GM21529 (cell line): Measurements from ENCODE around the gene PARK7.
A peak's percentile ranks its signal among the peaks of the same experiment; 100 is the strongest.
"Not testable (repeated sequence)": the region's sequence is repeated elsewhere in the genome, so short reads cannot be mapped to it uniquely, and the experiment has no call there.

ENCODE experiments used
- ATAC-seq: cut with Tn5 transposase; IDR thresholded peaks from one replicate; pipeline ENCODE4 v1.9.1; 2021; ENCODE audit not compliant: unreplicated experiment

PARK7 gene

DNA sequence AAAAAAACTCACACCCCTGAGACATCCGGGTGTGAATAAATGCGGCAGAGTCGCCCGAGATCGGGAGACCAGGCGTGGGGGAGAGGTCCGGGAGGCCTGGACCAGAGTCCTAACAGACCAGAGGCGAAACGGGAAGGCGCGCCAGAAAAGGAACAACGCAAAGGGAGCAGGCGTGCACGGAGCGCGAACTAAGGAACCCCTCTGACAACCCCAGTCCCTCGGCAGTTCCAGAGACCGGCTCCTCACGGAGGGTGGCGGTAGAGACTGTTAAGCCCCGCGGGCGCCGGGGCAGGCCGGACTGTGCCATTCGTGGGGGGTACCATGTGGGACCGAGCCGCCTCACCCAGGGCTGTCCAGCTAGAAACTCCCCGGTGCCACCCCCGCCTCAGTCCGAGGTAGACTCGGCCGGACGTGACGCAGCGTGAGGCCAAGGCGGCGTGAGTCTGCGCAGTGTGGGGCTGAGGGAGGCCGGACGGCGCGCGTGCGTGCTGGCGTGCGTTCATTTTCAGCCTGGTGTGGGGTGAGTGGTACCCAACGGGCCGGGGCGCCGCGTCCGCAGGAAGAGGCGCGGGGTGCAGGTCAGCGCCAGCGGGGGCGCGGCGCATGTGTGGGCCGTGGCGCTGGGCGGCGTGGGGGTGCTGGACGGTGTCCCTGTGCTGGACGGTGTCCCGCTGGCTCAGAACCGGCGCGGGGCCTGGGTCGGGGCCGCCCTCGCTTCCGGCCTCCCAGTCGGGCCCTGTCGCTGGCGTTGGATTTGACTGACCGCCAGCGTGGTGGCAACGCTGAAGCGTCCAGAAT lies at the start of gene PARK7:
Gene PARK7, plus strand, starts transcription at position 496 of the 798 bp plus-strand sequence. CDS start 1,075 bp downstream, outside the sequence.
- peak; percentile 95 for ATAC-seq

DNA sequence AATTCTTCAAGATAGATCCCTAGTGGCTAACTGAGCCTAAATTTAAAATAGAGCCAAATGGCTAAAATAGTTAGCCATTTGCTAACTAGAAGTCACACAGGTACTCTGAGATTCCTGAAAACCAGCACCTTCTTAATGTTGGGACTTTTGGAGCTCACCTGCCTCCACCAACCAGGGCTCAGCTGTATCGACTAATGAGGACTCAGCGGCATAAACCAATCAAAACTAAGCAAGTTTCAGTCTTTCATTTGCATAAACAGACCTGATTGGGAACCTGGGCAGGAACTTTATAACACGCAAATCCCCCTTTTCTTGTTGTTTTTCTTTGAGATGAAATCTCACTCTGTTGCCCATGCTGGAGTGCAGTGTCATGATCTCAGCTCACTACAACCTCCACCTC lies 49.4 kb upstream of the PARK7 start:
- no peak for ATAC-seq

DNA sequence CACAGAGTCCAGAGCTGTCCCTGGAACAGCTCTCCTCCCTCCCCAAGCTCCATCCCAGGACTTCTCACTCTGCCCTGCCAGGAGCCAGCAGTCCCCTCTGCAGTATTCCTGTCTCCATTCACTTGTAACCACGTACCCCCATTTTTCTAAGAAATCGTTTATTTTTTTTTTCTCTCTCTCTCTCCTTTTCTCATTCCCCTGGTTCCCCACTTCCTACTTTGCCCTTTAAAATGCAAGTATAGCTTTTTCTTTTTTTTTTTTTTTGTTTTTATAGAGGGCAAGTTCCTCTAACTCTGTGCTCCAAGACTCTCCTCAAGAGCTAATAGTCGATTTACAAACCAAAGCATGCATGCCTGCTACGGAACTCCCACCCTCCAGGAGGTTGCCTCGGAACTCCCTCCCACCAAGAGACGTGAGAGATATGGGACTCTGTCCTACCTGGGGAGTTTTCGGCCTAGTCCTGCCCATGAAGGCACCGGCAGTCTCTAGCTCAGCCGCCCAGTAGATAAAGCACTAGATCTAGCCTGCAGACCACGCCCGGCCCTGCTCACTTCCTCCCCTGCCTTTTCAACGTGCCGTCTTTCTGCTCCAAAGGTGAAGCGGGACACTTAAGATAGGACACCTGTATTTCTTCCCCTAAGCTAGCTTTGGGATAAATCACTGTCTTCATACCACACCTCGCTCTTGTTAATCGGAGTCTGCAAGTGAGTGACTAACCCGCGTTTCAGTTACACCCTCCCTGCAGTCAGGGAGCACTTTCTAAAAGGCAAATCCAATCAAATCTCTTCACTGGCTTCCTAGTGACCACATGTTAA lies 48.6 kb upstream of the PARK7 start:
- no peak for ATAC-seq

DNA sequence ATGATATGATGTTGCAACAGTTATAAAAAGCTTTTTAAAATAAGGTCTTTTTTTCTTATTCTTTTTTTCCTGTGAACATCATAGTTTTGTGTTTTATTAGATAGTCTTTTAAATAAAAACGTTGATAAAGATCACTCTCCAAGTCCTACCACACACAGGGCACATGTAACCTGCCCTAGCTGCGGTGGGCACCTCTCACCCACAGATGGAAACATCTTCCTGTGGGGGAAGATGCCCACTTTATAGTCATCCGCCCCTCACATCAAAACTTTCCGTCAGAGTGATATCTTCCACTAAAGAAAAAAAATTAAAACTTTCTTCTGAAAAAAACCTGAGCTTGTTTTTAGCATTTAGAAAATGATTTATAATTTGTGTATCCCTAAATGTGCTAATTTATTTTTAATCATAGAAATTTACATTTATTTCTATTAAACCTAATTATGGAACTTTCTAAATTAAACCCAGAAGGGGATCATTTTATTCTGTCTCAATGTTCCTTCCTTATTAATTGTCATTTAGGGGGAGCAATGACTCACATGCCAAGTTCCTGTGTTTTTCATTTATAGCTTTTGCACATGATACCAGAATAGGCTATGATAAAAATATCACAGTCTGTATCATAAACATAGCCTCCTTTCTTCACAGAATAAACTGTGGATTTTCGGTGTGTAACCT lies 45.5 kb upstream of the PARK7 start:
- no peak for ATAC-seq

DNA sequence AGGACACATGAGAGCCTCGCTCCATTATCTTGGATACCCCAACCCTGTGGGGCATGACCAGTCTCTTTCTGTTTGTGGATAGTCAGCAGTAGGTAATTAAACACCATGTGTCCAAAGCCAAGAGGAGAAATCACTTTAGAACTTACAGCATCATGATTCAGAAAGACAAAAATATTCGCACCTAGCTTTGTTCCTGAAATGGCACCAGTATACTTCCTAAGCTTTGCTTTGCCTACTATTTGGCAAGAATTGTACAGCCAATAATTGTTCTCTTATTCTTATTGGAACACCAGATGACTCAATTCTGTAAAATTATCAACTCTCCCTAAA lies 45.0 kb upstream of the PARK7 start:
- ATAC-seq: no peak

DNA sequence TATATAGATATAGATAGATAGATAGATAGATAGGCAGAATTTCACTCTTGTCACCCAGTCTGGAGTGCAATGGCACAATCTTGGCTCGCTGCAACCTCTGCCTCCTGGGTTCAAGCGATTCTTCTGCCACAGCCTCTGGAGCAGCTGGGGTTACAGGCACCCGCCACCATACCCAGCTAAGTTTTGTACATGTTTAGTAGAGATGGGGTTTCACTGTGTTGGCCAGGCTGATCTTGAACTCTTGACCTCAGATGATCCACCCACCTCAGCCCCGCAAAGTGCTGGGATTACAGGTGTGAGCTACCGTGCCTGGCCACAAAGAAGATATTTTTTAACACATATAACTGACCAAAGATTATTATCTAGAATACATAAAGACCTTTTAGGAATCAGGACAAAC lies 43.5 kb upstream of the PARK7 start:
- not testable (repeated sequence) for ATAC-seq

DNA sequence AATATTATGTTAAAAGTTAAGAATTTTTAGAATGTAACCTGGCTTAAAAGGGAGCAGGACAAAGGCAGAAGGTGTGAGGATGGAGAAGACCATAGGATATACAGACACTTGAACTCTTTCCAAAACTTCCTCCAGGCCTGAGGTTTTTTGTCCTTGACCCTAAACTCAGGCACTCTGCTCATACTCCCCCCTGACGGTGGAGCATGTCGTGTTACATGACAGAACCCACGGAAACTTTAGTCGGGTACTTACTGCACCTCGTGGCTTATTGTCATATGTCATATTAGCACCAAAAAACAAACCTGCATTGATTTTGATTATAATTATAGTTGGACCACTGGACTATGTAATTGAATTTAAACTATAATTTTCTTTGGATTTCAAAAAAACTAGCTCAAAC lies 41.6 kb upstream of the PARK7 start:
- ATAC-seq: no peak

DNA sequence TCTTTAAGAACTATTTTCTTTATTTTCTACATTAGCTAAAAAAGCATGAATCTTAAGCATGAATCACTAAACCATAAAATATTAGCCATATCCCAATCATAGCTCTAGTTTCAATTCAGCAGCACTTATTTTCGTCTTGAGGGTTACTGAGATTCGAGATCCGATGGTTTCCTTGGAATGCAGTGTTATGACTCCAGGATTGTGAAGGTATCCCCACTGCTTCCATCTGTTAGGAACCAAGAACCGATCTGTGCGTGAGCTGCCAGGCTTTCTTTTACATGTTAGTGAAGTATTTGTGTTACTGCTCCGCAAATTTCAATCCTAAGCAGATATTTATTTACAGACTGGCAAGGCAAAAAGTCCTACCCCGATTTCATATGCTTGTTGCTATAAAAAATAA lies 39.7 kb upstream of the PARK7 start:
- no peak for ATAC-seq

DNA sequence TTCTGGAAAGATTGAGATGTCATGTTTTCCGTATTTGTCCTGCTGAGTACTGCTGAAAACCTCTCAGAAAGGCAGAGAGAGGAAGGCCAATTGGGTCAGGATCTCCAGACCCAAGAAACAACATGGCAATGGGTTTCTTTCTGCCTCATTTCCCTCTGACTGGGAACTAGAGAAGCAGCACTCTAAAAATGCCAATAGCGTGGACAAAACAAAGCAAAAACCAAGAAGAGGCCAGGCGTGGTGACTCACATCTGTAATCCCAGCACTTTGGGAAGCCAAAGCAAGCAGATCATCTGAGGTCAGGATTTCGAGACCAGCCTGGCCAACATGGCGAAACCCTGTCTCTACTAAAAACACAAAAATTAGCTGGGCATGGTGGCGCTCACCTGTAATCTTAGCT lies 39.2 kb upstream of the PARK7 start:
- no peak for ATAC-seq

DNA sequence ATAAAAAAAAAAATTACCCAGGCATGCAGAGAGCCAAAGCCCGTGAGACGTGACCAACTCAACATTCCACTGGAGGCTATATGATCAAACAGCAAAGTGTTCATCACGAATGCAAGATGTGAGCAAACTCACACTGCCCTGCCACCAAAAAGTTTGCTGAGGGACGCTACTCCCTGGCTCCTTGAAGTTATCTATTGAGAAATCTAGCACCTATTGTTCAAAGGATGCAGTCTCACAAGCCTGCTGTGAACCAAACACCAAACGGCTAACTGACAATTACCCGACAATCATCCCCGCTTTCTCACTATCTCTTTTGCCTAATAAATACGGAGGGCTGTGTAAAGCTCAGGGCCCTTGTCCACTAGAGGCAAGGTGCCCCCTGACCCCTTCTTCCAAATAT lies 34.5 kb upstream of the PARK7 start:
- ATAC-seq: not testable (repeated sequence)

DNA sequence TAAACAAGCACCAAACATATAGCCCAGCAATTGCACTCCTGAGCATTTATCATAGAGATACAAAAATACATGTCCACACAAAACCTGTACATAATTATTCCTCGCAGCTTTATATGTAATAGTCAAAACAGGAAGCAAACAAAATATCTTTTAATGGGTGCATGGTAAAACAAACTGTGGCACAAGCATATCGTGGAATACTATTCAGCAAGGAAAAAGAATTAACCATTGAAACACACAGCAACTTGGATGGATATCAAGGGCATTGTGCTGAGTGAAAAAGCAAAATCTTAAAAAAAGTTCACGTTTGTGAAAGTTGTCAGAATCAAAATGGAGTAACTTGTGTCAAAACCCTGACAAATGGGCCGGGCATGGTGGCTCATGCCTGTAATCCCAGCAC lies 33.3 kb upstream of the PARK7 start:
- ATAC-seq: no peak

DNA sequence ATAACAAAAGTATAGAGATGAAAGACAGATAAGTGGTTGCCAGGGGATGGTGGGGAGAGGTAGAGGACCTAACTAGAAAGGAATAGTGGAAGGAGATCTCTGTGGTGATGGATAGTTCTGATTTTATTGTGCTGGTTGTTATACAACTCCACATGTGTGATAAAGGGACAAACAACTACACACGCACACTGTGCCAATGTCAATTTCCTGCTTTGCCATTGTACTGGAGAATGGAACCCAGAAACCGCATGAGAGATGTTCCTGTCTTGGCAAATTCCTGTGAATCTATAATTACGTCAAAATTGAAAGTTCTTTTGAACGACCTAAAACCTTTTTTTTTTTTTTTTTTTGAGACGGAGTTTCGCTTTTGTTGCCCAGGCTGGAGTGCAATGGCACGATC lies 31.9 kb upstream of the PARK7 start:
- no peak for ATAC-seq

DNA sequence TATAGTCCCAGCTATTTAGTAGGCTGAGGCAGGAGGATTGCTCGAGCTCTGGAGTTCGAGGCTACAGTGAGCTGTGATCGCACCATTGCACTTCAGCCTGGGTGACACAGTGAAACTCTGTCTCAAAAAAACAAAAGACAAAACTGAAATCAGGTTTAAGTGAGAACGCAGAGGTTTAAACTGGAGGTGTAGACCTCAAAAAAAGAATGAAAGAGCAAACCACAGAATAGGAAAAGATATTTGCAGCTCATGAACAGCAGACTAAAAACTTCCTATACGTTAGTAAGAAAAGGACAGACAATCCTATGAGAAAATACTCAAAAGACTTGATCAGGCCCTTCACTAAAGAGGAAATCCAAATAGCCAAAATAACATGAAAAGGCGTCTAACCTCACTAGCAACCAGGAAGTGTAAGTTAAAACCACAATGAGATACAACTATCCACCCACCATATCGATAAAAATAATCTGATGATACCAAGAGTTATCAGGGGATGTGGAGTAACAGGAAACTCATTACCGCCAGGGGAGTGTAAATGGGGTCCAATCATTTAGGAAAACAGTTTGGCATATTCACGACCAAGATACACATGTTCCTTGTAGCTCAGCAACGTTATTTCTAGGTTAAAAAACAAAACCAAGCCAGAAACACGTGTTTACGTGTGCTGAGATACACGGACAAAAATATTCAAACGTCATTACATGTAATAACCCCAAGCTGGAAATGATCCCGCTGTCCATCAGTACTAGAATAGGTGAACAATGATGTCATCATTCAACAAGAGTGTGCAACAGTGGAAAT lies 30.7 kb upstream of the PARK7 start:
- ATAC-seq: no peak

DNA sequence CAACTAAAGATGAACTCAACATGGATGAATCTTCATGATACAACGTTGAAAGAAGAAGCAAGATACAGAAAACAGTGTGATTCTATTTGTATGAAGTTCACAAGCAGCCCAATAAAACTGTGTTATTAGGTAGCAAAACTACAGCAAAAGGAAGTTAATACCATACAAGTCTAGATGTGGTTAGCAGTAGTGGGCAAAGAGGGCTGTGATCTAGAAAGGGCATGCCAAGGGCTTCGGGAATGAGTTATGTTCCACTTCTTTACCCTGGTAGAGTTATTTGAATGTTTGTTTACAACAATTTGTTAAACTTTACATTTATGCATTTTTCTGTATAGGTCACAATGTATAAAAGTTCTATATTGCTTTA lies 30.1 kb upstream of the PARK7 start:
- ATAC-seq: no peak

DNA sequence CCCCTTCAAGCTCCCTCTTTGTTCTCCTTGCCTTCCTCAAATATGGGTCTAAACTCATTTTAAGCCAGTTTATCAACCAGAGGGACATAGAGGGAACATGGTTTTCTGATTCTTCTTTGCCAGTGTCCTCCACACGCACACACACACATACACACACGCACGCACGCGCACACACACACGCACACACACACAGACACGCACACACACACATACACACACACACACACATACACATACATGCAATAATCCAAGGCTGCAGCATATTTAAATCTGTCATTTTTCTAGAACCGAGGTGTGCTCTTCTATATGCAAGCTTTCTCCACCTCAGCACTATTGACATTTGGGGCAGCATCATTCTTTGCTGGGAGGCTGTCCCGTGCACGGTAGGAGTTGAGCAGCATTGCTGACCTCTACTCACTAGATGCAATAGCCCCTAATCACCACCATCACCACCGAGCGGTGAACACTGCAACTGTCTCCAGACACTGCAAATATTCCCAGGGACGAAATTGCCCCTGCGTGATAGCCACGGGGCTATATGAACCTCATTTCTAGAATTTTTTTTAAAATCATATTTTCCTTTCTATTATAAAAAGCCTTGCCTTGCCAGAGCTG lies 28.9 kb upstream of the PARK7 start:
- no peak for ATAC-seq

DNA sequence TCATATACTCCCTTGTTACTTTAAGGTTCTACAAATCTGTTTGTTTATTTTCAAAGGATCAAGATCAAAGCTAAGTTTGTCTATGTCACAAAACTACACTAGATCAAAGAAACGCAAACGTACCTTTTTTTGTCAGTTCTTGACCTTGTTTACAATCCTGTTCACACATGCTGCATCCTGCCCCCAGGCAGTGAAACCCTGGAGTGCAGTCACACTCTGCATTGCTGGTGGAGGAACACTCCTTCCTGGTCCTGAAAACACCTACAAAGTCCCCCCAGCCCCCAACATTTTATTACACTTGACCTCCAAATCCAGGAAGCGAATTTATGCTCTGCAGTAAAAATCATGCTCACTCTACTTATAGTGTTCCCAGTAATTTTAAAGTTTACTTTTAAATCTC lies 23.4 kb upstream of the PARK7 start:
- ATAC-seq: no peak

DNA sequence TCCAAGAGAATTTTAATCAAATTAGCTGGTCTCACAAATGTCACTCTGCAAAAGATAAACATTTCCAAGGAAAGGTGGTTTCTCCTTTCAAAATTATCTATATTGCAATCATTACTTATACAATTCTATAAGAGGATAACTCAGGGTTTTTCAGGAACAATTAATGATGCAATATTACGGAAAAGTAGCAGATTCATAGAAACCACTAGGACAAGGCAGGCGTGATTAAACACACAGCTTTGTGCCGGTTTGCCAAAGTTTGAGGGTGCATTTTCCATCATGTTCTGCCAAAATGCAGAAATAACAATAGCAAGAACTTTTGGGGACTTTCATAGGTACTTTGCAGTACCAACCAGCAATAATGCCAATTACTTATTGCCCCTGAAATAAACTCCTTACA lies 21.5 kb upstream of the PARK7 start:
- no peak for ATAC-seq

DNA sequence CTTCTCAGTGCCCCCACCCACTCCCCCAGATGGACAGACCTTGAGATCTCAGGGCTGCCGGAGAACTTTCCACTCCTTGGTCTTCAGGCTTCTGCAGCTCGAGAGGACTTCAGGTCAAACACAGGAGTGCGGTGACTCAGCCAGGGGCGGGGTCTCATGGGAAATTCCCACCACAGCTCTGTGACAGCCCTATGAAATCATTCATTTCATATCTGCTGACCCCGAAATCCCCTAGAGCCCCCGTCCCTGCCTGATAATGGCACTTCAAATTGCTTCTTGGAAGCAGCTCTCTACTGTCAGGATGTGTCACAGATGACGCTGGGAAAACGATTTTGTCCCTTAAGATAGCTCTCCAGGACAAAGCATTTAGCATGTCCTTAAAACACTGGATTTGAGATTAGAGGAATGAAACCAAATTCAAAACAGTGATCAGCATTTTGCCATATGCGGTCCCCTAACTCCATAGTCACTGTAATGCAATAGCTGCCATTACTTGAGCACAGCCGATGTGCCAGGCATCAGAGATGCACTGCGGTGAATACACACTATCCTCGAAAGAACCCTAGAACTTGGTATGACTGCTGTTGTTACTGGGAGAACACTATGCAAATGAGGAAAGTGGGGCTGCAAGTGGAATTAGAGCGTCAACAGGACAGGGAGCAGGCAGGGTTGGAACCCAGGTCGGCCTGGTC lies 20.6 kb upstream of the PARK7 start, which contains the start of gene TNFRSF9:
Gene TNFRSF9, minus strand, starts transcription at position 95 of the 692 bp plus-strand sequence. CDS start 845 bp downstream, outside the sequence.
- no peak for ATAC-seq

DNA sequence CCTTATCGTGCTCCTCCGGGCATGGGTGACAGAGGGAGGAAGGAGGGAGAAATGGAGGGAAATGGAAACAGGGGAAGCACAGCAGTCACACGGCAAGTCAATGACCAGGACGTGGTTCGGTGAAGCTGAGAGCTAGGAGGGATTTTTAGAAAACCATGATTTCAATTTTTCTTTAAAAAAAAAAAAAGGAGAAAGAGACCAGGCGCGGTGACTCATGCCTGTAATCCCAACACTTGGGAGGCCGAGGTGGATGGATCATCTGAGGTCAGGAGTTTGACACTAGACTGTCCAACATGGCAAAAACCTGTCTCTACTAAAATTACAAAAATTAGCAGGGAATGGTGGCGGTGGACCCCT lies 20.1 kb upstream of the PARK7 start:
- no peak for ATAC-seq
